Superior temporal gyrus (tissue), 1 donor: ENCODE data around the gene BCDIN3D.
"Not testable (repeated sequence)": the region's sequence is repeated elsewhere in the genome, so short reads cannot be mapped to it uniquely, and the experiment has no call there.

Experiments used
- DNase-seq: peaks from one replicate; pipeline ENCODE4 v3.0.0-alpha.2; 2016; ENCODE audit errors: extremely low spot score

The BCDIN3D gene, protein sequence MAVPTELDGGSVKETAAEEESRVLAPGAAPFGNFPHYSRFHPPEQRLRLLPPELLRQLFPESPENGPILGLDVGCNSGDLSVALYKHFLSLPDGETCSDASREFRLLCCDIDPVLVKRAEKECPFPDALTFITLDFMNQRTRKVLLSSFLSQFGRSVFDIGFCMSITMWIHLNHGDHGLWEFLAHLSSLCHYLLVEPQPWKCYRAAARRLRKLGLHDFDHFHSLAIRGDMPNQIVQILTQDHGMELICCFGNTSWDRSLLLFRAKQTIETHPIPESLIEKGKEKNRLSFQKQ

DNA sequence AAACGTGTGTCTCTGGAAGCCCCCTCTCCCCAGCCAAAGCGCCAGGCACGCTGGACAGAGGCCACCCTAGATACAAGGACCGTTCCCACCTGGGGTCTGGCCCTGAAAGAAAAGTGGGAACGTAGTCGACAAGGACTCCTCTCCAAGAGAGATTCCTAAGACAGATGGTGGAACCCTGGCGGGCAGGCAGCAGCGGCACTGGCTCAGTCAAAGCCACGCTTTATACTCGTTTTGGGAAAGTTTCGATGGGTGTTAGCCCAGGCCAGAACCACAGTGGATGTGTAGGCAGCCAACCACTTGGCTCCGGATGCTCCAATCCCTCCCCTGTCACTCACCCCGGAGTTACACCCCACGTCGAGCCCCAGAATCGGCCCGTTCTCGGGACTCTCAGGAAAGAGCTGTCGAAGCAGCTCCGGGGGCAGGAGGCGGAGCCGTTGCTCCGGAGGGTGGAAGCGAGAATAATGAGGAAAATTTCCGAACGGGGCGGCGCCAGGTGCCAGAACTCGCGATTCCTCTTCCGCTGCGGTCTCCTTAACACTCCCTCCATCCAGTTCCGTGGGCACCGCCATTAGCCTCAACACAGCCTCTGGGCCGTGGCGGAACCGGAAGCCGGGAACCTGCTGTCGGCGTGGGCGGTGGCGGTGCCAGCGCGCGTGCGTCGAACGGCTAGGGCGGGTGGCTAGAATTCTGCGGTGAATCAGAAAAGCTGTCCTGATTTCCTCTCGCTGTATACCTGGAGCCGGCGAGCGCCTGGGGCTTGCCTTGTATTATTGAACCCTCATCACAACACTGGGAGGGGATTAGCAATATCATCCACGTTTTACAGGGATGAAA, at the start of gene BCDIN3D:
Gene BCDIN3D (minus strand): TSS at position 588 of the 834 bp plus-strand sequence. CDS start 19 bp downstream, at position 569.
- peak; percentile 94 for DNase-seq

DNA sequence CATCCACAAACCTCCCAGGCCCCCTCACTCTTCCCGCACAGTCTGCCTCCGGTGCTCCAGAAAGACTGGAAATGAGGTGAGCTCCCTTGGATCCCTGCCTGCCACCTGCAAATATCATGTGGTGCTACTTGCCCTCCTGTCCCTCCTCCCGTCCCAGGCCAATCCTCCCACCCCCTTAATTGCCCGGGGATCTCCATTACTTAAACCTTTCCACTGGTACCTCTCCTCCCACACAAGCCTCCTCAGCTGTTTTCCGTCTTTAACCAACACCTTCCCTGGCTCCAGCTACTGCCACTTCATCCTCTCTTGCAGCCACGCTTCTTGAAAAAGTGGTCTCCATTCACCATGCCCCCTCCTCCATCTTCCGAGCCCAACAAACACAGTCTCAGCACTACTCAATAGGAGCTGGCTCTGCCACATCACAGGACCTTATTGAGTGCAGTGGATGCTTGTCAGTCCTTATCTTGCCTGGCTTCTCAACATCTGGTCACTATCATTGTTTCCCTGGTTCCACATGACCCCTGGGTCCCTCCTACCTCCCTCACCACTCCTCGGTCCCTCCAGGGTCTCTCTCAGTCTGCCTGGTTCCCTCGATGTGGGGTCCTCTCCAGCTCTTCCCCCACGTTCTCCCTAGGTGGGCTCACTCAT, 49.3 kb upstream of the BCDIN3D start:
- no peak for DNase-seq

DNA sequence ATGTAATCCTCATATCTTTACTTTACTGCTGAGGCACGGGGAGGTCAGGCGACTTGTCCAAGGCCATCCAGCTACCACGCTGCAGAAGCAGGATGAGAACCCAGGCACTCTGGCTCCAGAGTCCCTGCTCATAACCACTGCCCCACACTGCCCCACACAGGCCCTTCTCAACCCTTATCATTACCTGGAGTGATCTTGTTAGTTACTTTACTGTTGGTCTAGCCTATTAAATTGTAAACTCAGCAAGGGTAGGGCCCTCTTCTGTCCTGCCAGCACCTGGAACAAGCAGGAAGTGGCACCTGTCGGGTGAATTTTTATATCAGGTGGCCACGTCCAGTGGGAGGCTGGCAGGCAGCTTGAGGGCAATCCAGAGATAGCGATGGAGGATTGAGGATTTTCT, 48.6 kb upstream of the BCDIN3D start:
- DNase-seq, result no peak

DNA sequence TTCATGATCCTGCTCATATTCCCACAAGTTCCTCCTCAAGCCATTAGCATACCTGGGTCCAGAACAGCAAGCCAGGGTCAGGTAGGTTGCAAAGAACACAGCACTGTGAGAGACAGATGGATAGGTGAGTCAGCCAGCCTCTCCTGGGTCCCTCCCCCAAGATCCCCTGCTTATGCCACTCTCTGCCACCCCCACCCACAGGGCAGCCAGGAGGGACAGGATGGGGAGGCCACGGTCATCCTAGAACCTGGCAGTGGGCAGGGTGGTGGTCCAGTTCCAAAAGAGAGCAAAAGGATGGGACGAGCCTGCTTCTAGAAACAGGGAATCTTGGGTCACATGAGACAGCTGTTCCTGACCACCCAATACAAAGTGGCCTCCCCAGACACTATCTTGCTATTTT, 48.1 kb upstream of the BCDIN3D start:
- no peak for DNase-seq

DNA sequence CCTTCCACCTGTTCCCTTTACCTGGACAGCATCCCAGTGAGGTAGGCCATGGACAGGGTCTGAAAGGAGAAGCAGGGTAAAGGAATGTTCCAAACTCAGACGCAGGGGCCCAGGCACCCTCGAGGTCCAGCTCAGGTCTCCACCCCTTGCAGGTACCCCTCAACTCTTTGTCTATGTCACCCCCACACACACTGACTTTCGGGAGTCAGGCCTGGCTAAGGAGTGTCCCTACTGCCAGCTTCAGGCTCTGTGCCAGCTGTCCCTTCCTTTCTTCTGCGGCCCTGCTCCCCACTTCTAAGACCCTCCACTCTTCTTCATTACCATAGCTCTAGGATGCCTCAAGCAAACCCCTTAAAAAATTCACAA, 47.2 kb upstream of the BCDIN3D start:
- DNase-seq, result no peak

DNA sequence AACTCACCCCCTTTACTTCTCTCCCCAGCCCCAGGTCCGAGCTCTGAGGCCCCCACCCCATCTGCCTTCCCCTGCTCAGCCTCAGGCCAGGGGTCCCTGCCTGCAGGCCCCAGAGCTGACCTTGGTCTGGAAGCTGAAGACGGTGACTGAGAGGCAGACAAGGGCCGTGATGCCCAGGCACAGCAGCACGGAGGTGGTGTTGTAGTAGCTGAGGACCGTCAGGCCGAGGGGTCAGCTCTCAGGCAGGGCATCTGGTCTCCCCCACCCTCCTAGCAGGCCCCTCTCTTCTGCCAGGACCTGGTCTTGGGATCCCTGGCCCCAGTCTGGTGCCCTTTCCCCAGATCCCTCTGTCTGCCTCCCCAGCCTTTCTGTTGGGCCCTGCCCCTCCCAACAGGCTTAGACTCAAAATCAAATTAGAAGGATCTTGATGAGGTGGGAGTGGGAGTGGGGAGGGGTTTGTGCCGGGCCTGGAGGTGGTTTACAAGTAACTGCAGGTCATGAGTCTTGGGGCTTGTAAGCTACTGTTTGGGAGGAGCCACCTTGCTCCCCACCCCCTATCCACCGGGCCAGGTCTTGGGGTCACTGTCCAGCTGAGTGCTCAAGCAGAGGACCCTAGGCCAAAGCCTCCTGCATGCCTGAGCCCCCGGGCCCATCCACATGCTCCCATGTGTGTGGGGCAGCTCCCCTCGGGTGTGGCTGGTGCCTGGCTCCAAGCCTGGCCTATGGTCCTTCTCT, 46.6 kb upstream of the BCDIN3D start:
- DNase-seq, result no peak

DNA sequence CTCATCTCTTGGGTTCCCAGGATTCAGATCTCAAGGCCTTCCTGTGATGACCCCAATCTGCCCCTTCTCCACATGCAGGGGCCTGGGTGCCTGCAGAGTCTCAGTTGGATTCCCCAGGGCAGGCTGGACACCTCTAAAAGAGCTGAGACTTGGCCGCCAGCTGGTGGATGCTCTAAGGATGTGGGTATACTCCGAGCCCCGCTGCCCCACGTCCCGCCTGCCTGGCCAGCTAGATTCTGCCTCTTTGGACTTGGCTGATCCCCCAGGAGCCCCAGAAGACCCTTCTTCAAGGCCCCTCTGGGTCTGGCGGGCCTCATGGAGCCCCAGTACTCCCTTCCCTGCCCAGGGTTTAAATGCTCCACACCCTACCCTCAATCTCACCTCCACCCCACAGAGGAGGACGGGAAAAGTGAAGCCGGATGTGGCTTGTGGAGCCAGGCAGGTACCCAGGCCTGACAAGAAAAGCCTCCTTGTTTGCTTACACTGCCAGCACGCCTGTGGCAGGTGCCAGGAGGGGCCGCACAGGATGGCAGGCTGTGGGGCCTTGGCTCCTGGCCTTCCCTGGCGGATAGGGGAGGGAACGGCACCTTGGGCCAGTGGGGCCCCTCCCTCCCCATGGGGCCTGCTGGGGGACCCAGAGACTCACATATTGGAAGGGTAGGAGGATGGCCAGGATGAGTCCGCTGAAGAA, 45.7 kb upstream of the BCDIN3D start:
- no peak for DNase-seq

DNA sequence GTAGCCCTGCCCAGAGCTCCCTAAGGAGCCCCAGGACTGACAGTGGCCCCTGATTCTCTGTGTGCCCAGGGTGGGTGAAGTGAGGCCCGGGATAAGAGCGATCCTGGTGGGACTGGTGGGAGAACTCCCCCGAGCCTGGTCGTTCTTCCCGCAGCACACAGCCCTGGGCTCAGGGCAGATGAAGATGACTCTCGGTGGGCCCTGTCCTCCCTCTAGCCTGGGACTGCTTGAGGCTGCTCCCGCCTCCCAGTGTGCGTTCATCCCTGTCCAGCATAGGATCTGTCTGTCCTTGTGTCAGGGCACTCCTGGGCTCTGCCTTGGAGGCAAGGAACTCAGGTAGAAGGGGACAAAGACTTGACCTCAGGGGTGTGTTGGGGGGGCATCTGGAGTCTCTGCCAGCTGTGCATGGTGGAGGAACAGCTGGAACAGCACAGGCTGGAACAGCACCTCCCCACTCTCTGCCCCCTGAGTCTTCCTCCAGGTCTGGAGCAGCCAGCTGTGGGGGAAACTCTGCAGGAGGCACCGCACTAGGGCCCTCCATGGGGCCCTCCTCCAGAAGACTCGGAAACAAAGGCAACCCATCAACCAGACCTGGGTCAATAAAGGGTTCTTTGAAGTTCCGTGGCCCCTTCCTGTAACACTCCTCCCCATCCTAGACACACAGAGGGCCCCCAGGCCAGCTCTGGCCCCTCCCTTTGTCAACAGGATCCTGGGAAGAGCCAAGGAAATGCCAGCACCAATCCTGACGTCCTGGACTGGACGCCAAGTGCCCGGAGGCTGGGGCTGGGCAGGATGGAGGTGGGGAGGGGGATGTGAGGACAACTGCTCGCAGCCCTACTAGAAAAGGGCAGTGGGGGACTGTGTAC, 44.9 kb upstream of the BCDIN3D start:
- DNase-seq, result no peak

DNA sequence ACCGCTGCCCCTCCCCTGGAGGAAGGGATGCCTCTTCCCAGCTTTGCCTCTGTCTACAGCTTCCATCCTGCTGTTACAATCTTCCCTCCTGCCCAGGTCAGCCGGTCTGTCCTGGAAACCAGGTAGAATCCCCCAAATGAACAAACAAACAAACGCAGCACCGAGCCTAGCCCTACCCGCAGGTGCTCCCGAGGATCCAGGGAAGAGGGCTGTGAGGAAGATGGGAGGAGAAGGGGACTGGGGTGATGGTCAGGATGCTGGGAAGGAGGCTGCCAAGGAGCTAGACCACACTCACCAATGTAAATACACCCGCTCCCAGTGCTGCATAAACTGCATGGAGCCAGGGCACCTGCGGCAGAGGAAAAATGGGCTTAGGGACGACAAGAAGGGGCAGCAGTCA, 44.2 kb upstream of the BCDIN3D start:
- DNase-seq, result no peak

DNA sequence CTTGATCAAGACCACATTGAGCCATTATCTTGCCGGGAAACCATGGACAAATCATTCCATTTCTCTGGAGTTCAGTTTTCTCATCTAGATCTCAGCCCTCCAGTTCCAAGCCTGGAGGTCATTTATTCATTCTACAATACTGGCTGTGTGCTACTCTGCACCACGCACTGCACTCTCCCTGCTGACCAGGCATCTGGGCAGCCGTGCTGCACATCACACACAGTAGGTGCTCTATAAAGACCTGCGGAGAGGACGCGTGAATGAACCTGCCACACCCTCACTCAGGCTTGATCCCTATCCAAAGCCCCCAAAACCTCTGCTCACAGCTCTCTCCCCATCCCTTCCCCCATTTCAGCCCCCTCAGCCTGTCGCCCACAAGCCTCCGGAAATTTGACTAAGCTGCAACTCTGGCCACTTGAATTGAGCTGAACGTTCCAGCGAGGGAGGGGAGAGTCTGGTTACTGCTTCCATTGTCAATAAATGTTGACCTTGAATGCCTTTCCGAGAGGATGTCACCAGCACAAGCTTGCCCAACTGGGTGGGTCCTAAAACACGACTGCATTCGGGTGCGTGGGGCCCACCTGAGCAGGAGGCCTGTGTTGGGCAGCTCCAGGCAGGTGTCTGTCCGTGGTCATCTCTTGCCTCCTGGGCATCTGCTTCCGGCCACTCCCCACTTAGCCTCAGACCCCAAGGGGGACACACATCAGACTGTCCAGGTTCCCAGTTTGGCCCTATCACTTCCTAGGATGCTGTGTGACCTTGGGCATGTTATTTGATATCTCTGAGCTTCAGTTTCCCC, 43.0 kb upstream of the BCDIN3D start:
- no peak for DNase-seq

DNA sequence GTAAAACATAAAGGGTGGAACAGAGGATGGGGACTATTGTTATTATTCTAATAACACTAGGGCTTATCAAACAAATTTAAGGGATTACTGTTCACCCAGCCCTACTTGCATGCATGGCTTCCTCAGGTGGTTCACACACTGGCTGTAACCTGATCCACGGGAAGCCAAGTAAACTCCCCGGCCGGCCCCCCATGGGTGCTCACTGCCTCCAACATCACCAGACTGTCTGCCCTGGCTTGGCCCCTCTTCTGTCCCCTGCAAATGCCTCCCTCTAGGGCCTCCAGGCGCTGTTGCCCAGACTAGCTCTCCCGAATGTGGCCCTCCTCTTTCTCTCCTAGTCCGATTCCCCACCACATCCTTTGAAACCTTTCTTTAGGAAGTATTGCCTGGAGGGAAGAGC, 42.2 kb upstream of the BCDIN3D start:
- no peak for DNase-seq

DNA sequence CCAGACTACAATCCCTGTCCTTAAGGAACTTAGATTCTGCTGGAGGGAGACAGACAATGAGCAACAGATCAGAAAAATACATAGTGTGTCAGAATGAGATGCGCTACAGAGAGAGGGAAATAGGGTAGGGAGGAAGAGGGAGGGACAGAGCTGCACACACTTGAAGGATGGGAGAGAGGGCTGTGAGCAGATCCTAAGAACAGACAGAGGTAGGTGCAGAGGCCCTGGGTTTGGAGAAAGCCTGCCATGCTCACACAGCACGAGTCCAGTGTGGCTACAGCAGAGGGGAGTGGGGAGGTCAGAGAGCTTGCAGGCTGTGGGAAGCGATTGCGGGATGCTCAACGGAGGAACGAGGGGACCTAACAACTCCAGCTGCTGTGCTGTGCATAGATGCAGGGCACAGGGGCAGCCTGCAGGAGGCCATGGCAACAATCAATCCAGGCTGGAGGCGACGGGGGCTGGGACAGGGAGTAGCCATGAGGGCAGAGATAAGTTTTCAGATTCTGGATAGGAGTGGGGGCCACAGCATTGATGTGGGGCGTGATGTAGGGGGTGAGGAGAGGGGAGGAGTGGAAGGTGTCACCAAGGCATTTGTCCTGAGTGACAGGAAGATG, 40.1 kb upstream of the BCDIN3D start:
- DNase-seq, result no peak

DNA sequence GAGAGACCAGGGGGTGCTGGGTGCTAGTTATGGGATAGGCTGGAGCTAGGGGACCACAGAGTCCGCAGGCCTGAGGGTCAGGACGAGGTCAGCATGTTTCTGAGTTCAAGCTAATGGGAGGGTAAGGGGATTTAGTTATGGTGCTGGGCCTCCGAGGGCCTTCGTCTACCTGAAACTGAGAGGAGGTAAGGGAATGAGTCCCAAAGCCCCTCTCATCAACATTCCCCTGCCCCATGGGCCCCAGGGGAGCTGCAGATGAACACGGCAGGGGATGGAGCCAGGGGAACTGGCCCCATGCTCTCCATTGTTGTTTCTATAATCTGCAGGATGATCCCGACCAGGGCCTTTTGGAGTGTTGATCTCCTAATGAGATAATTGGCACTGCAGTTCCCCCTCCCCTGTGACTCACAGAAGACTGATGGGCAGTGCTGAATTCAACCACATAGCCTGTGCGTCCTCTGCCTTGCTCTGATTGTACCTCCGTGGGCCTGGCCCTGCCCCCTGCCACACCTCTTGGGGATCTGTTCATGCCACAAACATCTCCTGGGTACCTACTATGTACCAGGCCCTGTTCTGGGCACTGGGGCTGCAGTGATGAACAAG, 39.4 kb upstream of the BCDIN3D start:
- DNase-seq, result no peak

DNA sequence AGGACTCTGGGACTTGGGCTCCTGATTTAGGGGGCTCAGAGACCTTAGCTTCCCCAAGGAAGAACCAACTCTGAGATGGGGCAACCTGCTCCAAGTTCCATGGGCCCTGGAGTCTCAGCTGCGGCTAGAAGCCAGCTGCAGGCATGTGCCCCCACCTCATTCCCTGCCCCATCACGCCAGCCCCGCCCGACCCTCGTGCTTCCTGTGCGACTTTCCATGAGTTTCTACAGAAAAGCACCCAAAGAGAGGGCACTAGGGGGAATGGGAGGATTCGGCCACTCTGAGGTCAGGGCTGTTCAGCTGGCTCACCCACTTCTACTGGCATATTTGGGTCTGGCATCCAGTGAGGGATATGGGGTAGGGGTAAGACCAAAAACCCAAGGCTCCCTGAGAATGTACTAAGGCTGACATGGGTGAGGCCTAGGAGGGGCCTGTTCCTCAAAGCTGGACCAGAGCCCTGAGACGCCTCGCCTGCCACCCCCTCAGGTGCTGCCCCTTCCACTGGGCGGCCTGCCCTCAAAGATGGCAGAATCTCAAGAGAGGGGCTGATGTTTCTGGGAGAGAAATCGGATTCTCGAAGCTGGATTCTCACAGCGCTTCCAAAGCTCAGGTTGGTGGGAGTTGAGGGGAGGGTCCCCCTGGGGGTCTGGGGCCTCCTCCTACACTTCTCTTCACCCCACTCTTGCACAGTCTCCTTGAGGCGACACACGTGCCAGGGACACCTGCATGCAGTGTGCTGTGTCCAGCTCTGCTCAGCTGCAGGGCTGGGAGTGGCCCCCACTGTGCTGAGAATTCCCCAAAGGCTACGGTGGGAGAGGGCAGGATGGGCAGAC, 38.7 kb upstream of the BCDIN3D start:
- DNase-seq, result no peak

DNA sequence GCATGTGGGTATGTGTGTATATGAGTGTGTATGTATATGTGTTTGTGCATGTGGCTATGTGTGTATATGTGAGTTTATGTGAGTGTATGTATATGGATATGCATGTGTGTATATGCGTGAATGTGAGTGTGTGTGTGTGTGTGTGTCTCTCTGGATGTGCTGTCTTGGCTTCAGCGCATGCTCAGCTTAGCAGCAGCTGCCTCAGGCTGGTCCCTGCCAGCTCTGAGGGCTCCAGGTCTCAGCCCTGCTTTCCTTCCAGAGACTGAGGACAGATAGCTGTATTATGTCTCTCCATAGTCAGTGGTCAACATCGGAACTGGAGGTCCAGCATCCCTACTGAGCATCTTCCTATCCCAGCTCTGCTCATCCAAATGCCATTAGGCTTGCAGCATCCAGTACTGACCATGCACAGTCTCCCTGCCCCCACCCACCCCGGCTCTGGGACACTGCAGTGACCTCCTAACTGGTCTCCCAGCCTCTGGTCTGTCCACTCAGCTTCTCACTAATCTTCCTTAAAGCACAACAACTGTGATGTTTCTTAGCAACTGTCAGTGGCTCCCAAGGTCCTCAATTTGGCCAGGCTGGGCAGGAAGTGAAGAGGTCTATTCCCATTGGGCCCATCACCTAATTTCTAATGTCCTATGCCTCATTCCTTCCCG, 38.0 kb upstream of the BCDIN3D start:
- DNase-seq, result peak; percentile 10

DNA sequence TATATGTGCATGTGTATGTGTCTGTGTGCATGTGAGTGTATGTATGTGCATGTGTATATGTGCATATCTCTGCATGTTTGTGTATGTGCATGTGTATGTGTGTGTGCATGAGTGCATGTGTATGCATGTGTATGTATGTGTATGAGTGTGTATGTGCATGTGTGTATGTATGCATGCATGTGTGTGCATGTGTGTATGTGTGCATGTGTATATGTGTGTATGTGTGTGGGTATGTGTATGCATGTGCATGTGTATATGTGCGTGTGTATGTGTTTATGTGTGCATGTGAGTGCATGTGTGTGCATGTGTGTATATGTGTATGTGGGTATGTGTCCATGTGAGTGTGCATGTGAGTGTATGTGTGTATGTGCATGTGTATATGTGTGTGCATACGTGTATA, 36.2 kb upstream of the BCDIN3D start:
- not testable (repeated sequence) for DNase-seq

DNA sequence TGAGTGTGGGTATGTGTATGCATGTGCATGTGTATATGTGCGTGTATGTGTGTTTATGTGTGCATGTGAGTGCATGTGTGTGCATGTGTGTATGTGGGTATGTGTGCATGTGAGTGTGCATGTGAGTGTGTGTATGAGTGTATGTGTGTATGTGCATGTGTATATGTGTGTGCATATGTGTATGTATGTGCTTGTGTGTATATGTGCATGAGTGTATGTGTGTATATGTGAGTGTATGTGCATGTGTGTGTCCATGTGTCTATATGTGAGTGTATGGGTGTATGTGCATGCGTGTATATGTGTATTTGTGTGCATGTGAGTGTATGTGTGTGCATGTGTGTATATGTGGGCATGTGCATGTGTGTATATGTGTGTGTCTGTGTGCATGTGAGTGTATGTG, 35.1 kb upstream of the BCDIN3D start:
- DNase-seq, result no peak
